A549 (cell line): Measurements from ENCODE around the gene UHMK1. TPM values are rescaled to one million over a fixed set of nuclear protein-coding genes. Genes with fewer than 3 reads are reported as not detected.

ENCODE experiments used
- ATAC-seq, 2 experiments: fragments of 200-7000 bp in 1 of 2; fragments of >200 bp in 1 of 2; cut with Nextera tagmentation in 1 of 2; cut with Tn5 transposase in 1 of 2; 3 replicates each; pipeline versions ENCODE4 v1.8.0 to v1.9.1; 2018 to 2020; ENCODE audit warnings: mild to moderate bottlenecking in 1 of 2, moderate library complexity in 1 of 2
- CTCF ChIA-PET: fragments of 300-600 bp; sonication (Branson Sonifier 250); formaldehyde crosslinking; extraction: SDS; loops from one replicate; lab custom pipeline; 2021; ENCODE audit warnings: antibody characterized with exemption, inconsistent platforms; lab: Yijun Ruan, JAX
- POLR2A ChIA-PET: fragments of 350-600 bp; formaldehyde crosslinking; extraction: SDS; loops from one replicate; lab custom pipeline; 2021; ENCODE audit warnings: antibody characterized with exemption, inconsistent platforms; lab: Yijun Ruan, JAX
- DNase-seq, 2 experiments: peaks; one replicate each; pipeline versions ENCODE4 v3.0.0 to v3.0.0-alpha.2; 2011 to 2016; ENCODE audit warnings: low read depth in 1 of 2, low spot score in 1 of 2
- FAIRE-seq: peaks from 2 replicates; lab custom pipeline; 2011; peaks lifted over from hg19 to GRCh38; lab: Jason Lieb, UNC
- H3K27ac ChIP-seq, 2 experiments: fragments of >200 bp; sonication (Bioruptor Twin); formaldehyde crosslinking; 3 replicates each; pipeline ENCODE4 v1.5.1; 2016 to 2017
- H3K4me1 ChIP-seq: fragments of >200 bp; sonication (Bioruptor Twin); formaldehyde crosslinking; 3 replicates; pipeline ENCODE4 v1.6.1; 2016
- H3K4me2 ChIP-seq: fragments of >200 bp; sonication (Bioruptor Twin); formaldehyde crosslinking; 3 replicates; pipeline ENCODE4 v1.6.1; 2016
- H3K4me3 ChIP-seq: fragments of >200 bp; sonication (Bioruptor Twin); formaldehyde crosslinking; 3 replicates; pipeline ENCODE4 v1.5.1; 2016
- H3K9me3 ChIP-seq: fragments of >200 bp; sonication (Bioruptor Twin); formaldehyde crosslinking; 3 replicates; pipeline ENCODE4 v1.6.1; 2016
- BCL3 ChIP-seq: fragments of >200 bp; sonication (Bioruptor Twin); formaldehyde crosslinking; IDR thresholded peaks from 3 replicates; pipeline ENCODE4 v1.6.1; 2016
- CTCF ChIP-seq: fragments of >200 bp; sonication (Bioruptor Twin); formaldehyde crosslinking; IDR thresholded peaks from 3 replicates; pipeline ENCODE4 v1.5.1; 2016
- FOSB ChIP-seq: fragments of 250-450 bp; sonication (Bioruptor Pico); IDR thresholded peaks from 2 replicates; pipeline ENCODE4 v1.5.0; 2020; ENCODE audit warnings: mild to moderate bottlenecking, moderate library complexity
- FOXS1 ChIP-seq: fragments of 250-450 bp; sonication (Bioruptor Pico); IDR thresholded peaks from 2 replicates; pipeline ENCODE4 v1.5.0; 2020; ENCODE audit warnings: mild to moderate bottlenecking, moderate library complexity
- GATA3 ChIP-seq: IDR thresholded peaks from 2 replicates; pipeline ENCODE4 v1.6.1; 2012; ENCODE audit warnings: borderline replicate concordance
- HOXA7 ChIP-seq: fragments of 250-450 bp; sonication (Bioruptor Pico); IDR thresholded peaks from 2 replicates; pipeline ENCODE4 v1.5.0; 2020; ENCODE audit warnings: mild to moderate bottlenecking, moderate library complexity
- HOXB5 ChIP-seq: fragments of 250-450 bp; sonication (Bioruptor Pico); IDR thresholded peaks from 2 replicates; pipeline ENCODE4 v1.5.0; 2020; ENCODE audit warnings: mild to moderate bottlenecking, moderate library complexity
- KDM1A ChIP-seq: fragments of 200-600 bp; sonication (generic); IDR thresholded peaks from 2 replicates; pipeline ENCODE4 v1.6.1; 2016; ENCODE audit warnings: low read depth, mild to moderate bottlenecking
- MAFK ChIP-seq: fragments of 450-650 bp; IDR thresholded peaks from 2 replicates; pipeline ENCODE4 v1.6.1; 2014; ENCODE audit not compliant: partially characterized antibody
- MAZ ChIP-seq: fragments of 150-350 bp; IDR thresholded peaks from 2 replicates; pipeline ENCODE4 v1.6.1; 2014; ENCODE audit warnings: antibody characterized with exemption, low read depth, low read length, borderline replicate concordance
- NFE2L2 ChIP-seq: fragments of 150-350 bp; conservative IDR thresholded peaks from 2 replicates; pipeline ENCODE4 v1.6.1; 2014; ENCODE audit warnings: low read length
- NPAS2 ChIP-seq: fragments of 250-450 bp; sonication (Bioruptor Pico); IDR thresholded peaks from 2 replicates; pipeline ENCODE4 v1.8.0; 2022; ENCODE audit warnings: mild to moderate bottlenecking, moderate library complexity, borderline replicate concordance
- PBX3 ChIP-seq: IDR thresholded peaks from 2 replicates; pipeline ENCODE4 v1.6.1; 2012
- POLR2AphosphoS2 ChIP-seq: conservative IDR thresholded peaks from 2 replicates; pipeline ENCODE4 v1.6.1; 2012; ENCODE audit warnings: low read length, improper control_type of control experiment, inconsistent platforms
- RCOR1 ChIP-seq: fragments of 150-350 bp; IDR thresholded peaks from 2 replicates; pipeline ENCODE4 v1.6.1; 2014; ENCODE audit warnings: antibody characterized with exemption, low read length, low read depth
- REST ChIP-seq: fragments of 200-600 bp; sonication (generic); IDR thresholded peaks from 2 replicates; pipeline ENCODE4 v1.6.1; 2016; ENCODE audit warnings: antibody characterized with exemption, mild to moderate bottlenecking, moderate library complexity
- SMC3 ChIP-seq: fragments of >200 bp; sonication (Bioruptor Twin); formaldehyde crosslinking; IDR thresholded peaks from 3 replicates; pipeline ENCODE4 v1.6.1; 2018; ENCODE audit warnings: inconsistent platforms
- TP53 ChIP-seq: fragments of 250-450 bp; sonication (Bioruptor Pico); IDR thresholded peaks from 2 replicates; pipeline ENCODE4 v1.5.0; 2021; ENCODE audit warnings: mild to moderate bottlenecking, moderate library complexity
- WGBS: methylation state at CpG from one replicate; pipeline ENCODE4 v1.1.6; 2017; ENCODE audit errors: missing lambda C conversion rate; 5-methylcytosine and 5-hydroxymethylcytosine counted together
- polyA plus RNA-seq, 4 experiments: library from polyadenylated mRNA; depleted of rRNA in 3 of 4; stranded (reverse); fragments of >200 nt; fragmentation: RNase III in 1 of 4; extraction: RNeasy Plus Mini Kit Qiagen cat#74134 plus additional on column Dnase treatment in 1 of 4; gene quantifications; 2 replicates in 3 of 4; 3 replicates in 1 of 4; pipeline ENCODE4 v1.2.3, GENCODE V29; 2011 to 2017

Gene UHMK1
- polyA plus RNA-seq, 2 of the 4 experiments (the other 2 are of a cell fraction), result 21.0 to 42.2 TPM

GRCh38 chr1:162527314-162527713, 29.7 kb downstream of the UHMK1 start:
- DNase-seq (no peak), FAIRE-seq (no peak), ATAC-seq (no peak)
- Histone ChIP-seq H3K27ac (no peak overlapping the region), H3K9me3 (no peaks in the 10 kb centered on the region), H3K4me3 (no peak overlapping the region), H3K4me2 (no peak overlapping the region)
- CTCF ChIA-PET, result interaction anchor here (1.0 to 1.1 kb wide), 2 partner anchors 14 to 24 kb away, joined by 3 to 4 read pairs; no protein-coding TSS in a partner anchor
- TF ChIP-seq MAFK (peak; percentile 72), HOXB5 (CRISPR knock-in tag) (no peak)
- TF ChIP-seq, all 56 proteins: peak for 1
- POLR2A ChIA-PET, result no interaction called here
- no peaks in the 10 kb centered on the region for H3K4me1 ChIP-seq

GRCh38 chr1:162530307-162530987, 32.8 kb downstream of the UHMK1 start:
- 92% methylated on average over 7 of the region's 7 CpGs for WGBS
- Histone ChIP-seq H3K4me2 (no peak overlapping the region), H3K9me3 (no peaks in the 10 kb centered on the region), H3K27ac (no peak overlapping the region), H3K4me1 (no peaks in the 10 kb centered on the region), H3K4me3 (no peak overlapping the region)
- TF ChIP-seq FOSB, result no peak
- TF ChIP-seq CTCF, result no peak
- TF ChIP-seq PBX3, result no peak
- no peak for TF ChIP-seq BCL3
- TF ChIP-seq FOXS1 (CRISPR knock-in tag), result no peak
- no peak for TF ChIP-seq MAZ
- no peak for TF ChIP-seq HOXB5 (CRISPR knock-in tag)
- no peak for TF ChIP-seq RCOR1
- TF ChIP-seq NFE2L2, result no peak
- no peak for TF ChIP-seq MAFK
- no peak for TF ChIP-seq TP53 (CRISPR knock-in tag)
- TF ChIP-seq SMC3, result no peak
- no peak for TF ChIP-seq GATA3
- TF ChIP-seq KDM1A, result no peak
- no peak for TF ChIP-seq NPAS2
- no peak for TF ChIP-seq HOXA7 (CRISPR knock-in tag)
- TF ChIP-seq POLR2AphosphoS2, result no peak
- no peak for TF ChIP-seq REST
- ATAC-seq, result no peak
- no peak for DNase-seq
- ChIA-PET CTCF (no interaction called here), POLR2A (no interaction called here)
- no peak for FAIRE-seq
